Measurements from ENCODE around the gene SART1. TPM values are rescaled to one million over a fixed set of nuclear protein-coding genes. Genes with fewer than 3 reads are reported as not detected.
"Not testable (repeated sequence)": the region's sequence is repeated elsewhere in the genome, so short reads cannot be mapped to it uniquely, and the experiment has no call there.

Gene SART1
- total RNA-seq, 2 experiments from 2014 or later = 65.4 to 70.1 TPM

- POLR2A ChIA-PET = not testable (repeated sequence)
- CTCF ChIA-PET = interaction anchor here (1.0 to 2.8 kb wide), 14 partner anchors 8 to 311 kb away, joined by 3 to 18 read pairs (median 6); partner anchors contain the start of genes CST6, KAT5, MUS81 and SF3B2
Observed at GRCh38 chr11:66023186-66023440, 61.6 kb downstream of the SART1 start.

DNA sequence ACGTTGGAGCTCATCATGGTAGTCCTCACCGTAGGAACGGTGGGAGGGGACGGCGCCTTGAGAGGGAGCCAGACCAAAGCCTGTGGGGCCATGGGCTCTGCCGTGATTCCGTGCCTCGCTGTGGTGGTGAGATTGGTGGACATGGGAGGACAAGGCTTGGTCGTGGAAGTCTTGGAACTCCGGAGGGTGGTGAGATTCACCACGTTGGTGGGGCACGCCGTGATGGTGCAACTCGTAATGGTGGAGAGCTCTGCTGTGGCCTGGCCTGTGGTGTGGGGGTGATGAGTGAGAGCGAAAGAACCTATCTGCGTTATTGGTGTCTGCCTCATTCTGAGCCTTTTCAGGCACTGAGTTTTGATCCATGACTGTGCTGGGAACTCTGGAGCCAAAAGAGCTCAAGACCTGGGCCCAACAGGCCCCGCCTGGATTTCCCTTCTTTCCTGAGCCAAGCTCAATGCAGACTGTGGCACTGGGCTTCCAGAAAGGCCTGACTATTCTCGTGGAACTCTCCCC, 64.5 kb downstream of the SART1 start, which contains the start of gene CATSPER1:
Gene CATSPER1 (minus strand): TSS at position 463 of the 513 bp plus-strand sequence. CDS start 100 bp downstream, at position 363.
- ChIA-PET CTCF (interaction anchor here (0.6 to 1.2 kb wide), 3 partner anchors 17 to 36 kb away, joined by 3 to 4 read pairs (median 4); no protein-coding TSS in a partner anchor), POLR2A (no interaction called here)

Other genes starting within 250 kb of the SART1 start
- gene KAT5, start 249.5 kb upstream of the SART1 start, total RNA-seq = 10 to 100 TPM; 64.8 to 72.7 TPM
- gene RNASEH2C, start 240.9 kb upstream of the SART1 start, total RNA-seq = 100 to 1,000 TPM; 116 to 130 TPM
- gene AP5B1, start 180.8 kb upstream of the SART1 start, total RNA-seq = 10 to 100 TPM; 19.1 to 19.7 TPM
- not detected for gene OVOL1, start 174.7 kb upstream of the SART1 start, total RNA-seq
- 1 to 10 TPM; 3.0 to 3.3 TPM for gene SNX32, start 127.8 kb upstream of the SART1 start, total RNA-seq
- gene CFL1, start 103.6 kb upstream of the SART1 start, total RNA-seq = 1,000 to 10,000 TPM; 1,167 to 1,207 TPM
- gene MUS81, start 101.3 kb upstream of the SART1 start, total RNA-seq = 10 to 100 TPM; 82.0 to 82.9 TPM
- 1 to 10 TPM; 3.7 to 5.7 TPM for gene EFEMP2, start 88.9 kb upstream of the SART1 start, total RNA-seq
- gene CTSW, start 81.9 kb upstream of the SART1 start, total RNA-seq = 10 to 100 TPM; 48.9 to 51.7 TPM
- gene FIBP, start 73.3 kb upstream of the SART1 start, total RNA-seq = 100 to 1,000 TPM; 119 to 132 TPM
- 10 to 100 TPM; 77.7 to 81.8 TPM for gene CCDC85B, start 71.1 kb upstream of the SART1 start, total RNA-seq
- gene FOSL1, start 61.3 kb upstream of the SART1 start, total RNA-seq = 10 to 100 TPM; 23.0 to 24.7 TPM
- 10 to 100 TPM; 15.2 to 18.2 TPM for gene C11orf68, start 42.7 kb upstream of the SART1 start, total RNA-seq
- gene DRAP1, start 42.3 kb upstream of the SART1 start, total RNA-seq = 100 to 1,000 TPM in 1 of 2 experiments, 10 to 100 TPM in 1; 99.6 to 102 TPM
- gene TSGA10IP, start 16.3 kb upstream of the SART1 start, total RNA-seq = not detected
- 10 to 100 TPM; 73.9 to 80.6 TPM for gene EIF1AD, start 40.4 kb downstream of the SART1 start, total RNA-seq
- gene BANF1, start 40.8 kb downstream of the SART1 start, total RNA-seq = 100 to 1,000 TPM; 243 to 253 TPM
- not detected for gene CST6, start 50.3 kb downstream of the SART1 start, total RNA-seq
- gene CATSPER1, start 64.7 kb downstream of the SART1 start, total RNA-seq = not detected
- under 1 TPM; 0.15 to 0.17 TPM for gene GAL3ST3, start 87.4 kb downstream of the SART1 start, total RNA-seq
- gene SF3B2, start 90.6 kb downstream of the SART1 start, total RNA-seq = 100 to 1,000 TPM; 259 to 261 TPM
- gene PACS1, start 108.5 kb downstream of the SART1 start, total RNA-seq = 10 to 100 TPM; 59.5 to 62.7 TPM

Measured in activated CD8-positive, alpha-beta memory T cell treated with anti-CD3 and anti-CD28 coated beads for 36 hours (primary cell).